ENCODE measurements around the gene TPM4.
"Not testable (repeated sequence)": the region's sequence is repeated elsewhere in the genome, so short reads cannot be mapped to it uniquely, and the experiment has no call there.

The TPM4 gene

DNA sequence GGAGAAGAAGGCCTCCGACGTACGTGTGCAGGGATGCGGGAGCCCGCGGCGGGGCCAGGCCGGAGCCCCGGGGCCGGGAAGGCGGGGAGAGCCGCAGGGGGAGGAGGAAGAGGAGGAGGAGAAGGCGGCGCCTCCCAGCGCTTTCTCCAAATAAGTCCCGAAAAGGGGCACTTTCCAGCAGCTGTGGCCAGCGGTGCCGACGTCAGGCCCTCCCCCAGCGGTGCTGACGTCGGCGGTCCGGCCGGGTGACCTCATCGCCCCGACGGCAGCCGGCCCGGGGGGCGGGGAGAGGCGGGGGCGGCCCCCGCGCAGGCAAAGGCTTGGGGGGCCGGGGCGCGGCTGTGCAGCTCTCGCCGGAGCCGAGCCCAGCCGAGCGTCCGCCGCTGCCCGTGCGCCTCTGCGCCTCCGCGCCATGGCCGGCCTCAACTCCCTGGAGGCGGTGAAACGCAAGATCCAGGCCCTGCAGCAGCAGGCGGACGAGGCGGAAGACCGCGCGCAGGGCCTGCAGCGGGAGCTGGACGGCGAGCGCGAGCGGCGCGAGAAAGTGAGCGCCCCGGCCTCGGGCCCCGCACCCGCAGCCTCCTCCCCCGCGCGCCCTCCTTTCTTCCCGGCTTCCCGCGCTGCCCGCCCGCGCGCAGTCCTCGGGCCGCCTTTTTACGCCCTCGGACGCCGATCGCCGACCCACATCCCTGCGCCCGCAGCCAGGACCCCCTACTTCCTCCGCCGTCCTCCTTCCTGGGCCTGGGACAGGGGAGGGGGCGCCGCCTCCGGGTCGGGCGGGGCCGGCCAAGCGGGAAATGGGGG, at the start of gene TPM4:
Gene TPM4, plus strand, starts transcription at position 342 of the 804 bp plus-strand sequence. Its CDS starts 71 bp downstream, at position 413.
- peak; percentile 80 for DNase-seq (ENCODE audit: low spot score)

DNA sequence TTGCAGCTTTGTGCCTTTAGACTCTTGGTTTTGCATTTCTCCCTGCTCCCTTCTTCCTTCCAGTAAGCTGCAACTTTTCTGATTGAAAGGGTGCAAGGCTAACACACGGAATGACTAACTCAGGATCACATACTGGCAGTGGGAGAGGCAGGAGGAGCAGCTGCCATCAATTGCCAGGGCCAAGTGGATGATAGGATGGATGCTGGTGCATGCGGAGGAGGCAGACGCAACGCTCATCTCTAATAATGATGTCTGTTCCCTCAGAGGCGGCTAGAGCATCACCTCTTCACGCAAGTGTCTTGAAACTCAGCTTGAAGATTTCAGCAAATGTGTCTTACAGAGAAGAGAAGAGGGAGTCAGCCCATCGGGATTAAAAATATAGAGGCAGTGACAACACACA, 49.5 kb upstream of the TPM4 start:
- DNase-seq (ENCODE audit: low spot score), result no peak

DNA sequence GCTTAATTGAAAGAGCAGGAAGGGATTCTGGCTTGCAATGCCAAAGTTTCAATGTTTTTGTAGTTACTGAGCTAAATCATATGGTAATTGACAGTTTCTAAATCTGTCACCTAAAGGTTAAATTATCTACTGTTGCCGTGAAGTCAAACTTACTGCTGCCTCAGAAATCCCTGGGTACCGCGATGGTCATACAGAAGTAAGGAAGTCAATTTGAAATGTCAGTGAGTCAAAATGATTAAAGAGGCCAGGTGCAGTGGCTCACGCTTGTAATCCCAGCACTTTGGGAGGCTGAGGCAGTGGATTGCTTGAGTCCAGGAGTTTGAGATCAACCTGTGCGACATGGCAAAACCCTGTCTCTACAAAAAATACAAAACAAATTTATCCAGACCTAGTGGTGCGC, 48.8 kb upstream of the TPM4 start:
- no peak for DNase-seq (ENCODE audit: low spot score)

DNA sequence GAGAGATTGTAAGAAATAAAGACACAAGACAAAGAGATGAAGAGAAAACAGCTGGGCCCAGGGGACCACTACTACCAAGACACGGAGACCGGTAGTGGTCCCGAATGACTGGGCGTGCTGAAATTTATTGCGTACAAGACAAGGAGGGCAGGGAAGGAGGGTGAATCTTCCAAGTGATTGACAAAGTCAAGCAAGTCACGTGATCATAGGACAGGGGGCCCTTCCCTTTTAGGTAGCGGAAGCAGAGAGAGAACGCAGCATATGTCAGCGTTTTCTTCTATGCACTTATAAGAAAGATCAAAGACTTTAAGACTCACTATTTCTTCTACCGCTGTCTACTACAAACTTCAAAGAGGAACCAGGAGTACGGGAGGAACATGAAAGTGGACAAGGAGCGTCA, 46.1 kb upstream of the TPM4 start:
- DNase-seq (ENCODE audit: low spot score), result not testable (repeated sequence)

DNA sequence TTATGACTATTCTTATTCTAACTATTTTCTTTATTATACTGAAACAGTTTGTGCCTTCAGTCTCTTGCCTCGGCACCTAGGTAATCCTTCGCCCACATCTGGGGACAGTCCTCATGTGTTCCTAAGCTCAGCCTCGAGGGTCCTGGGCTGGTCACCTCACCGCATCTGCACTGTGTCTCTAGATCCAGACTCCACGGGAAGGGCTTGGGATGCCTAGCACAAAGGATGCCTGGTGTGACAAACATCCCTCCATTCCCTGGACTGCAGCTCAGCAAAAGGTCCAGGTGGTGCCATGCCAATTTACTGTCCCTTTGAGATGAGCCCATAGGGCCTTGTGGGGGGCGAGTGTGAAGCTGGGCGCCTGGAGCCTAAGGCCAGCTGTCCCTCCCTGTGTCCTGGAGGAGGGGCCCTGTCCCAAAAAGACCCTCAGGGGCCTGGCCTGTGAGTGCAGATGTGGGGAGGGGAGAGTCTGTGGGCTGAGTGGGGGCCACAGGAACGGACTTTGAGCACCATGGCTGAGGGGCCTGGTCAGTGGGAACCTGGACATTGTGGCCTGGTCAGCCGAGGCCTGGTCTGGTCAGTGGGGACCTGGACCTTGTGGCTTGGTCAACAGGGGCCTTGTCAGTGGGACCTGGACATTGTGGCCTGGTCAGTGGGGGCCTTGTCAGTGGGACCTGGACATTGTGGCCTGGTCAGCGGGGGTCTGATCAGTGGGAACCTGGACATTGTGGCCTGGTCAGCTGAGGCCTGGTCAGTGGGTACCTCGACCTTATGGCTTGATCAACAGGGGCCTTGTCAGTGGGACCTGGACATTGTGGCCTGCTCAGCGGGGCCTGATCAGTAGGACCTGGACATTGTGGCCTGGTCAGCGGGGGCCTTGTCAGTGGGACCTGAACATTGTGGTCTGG, 45.1 kb upstream of the TPM4 start:
- no peak for DNase-seq (ENCODE audit: low spot score)

DNA sequence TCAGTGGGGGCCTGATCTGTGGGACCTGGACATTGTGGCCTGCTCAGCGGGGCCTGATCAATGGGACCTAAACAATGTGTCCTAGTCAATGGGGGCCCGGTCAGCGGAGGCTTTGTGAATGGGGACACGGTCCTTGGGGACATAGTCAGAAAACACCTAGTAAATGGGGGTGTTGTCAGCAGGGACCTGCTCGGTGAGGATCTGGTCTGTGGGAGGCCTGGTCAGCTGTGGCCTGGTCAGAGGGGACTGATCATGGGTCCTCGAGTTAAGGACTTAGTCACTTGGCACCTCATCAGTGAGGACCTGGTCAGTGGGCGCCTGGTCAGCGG, 44.5 kb upstream of the TPM4 start:
- DNase-seq (ENCODE audit: low spot score), result no peak

DNA sequence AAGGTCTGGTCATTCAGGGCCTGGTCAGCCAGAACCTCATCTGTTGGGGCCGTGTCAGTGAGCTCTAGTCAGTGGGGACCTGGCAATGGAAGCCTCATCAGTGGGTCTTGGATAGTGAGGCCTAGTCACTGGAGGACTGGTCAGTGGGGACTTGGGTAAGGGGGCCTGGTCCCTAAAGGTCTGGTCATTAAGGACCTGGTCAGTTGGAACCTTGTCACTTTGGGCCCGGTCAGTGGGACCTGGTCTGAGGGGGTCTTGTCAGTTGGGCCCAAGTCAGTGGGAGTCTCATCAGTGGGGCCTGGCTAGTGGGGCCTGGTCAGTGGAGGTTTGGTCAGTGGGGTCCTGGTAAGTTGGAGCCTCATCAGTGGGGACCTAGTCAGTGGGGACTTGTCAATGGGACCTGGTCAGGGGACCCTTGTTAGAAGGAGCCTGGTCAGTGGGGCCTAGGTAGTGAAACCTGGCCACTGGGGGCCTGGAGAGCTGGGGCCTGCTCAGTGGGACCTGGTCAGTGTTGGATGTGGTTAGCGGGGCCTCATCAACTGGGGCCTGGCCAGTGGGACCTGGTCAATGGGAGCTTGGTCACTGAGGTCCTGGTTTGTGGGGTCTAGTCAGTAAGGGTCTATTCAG, 43.7 kb upstream of the TPM4 start:
- no peak for DNase-seq (ENCODE audit: low spot score)

DNA sequence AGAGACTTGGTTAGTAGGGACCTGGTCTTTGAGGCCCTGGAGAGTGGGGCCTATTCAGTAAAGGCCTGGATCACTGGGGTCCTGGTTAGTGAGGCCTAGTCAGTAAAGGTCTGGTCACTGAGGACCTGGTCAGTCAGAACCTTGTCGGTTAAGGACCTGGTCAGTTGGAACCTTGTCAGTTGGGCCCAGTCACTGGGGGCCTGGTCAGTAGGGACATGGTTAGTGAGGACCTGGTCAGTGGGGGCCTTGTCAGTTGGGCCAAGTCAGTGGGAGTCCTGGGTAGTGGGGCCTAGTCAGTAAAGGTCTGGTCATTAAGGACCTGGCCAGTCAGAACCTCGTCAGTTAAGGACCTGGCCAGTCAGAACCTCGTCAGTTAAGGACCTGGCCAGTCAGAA, 43.2 kb upstream of the TPM4 start:
- no peak for DNase-seq (ENCODE audit: low spot score)

DNA sequence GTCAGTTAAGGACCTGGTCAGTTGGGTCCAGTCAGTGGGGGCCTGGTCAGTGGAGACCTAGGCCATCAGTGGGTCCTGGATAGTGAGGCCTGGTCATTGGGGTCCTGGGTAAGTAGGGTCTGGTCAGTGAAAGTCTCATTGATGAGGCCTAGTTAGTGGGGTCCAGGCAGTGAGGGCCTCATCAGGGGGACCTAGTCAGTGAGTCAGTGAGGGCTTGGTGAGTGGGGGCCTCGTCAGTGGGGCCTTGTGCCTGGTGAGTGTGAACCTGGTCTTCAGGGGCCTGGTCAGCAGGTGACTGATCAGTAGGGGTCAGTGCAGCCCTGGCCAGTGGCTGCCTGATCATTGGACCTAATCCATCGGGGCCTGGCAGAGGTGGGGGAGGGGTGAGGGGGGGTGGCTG, 42.6 kb upstream of the TPM4 start:
- no peak for DNase-seq (ENCODE audit: low spot score)

DNA sequence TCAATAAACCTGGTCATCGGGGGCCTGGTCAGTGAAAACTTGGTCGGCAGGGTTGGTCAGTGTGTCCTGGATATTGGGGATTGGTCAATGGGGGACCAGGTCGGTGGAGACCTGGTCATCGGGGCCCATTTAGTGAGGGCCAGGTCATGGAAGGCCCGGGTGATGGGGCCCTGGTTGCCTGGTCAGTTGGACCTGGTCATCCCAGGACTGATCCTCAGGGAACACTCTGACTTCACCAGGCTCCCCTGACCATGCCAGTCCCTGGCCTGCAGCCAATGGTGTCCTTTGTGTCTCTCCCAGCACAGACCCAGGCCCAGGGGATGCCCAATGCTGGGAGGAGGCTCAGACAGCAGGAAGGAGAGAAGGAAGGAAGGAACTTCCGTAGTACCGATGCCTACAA, 42.1 kb upstream of the TPM4 start:
- no peak for DNase-seq (ENCODE audit: low spot score)

DNA sequence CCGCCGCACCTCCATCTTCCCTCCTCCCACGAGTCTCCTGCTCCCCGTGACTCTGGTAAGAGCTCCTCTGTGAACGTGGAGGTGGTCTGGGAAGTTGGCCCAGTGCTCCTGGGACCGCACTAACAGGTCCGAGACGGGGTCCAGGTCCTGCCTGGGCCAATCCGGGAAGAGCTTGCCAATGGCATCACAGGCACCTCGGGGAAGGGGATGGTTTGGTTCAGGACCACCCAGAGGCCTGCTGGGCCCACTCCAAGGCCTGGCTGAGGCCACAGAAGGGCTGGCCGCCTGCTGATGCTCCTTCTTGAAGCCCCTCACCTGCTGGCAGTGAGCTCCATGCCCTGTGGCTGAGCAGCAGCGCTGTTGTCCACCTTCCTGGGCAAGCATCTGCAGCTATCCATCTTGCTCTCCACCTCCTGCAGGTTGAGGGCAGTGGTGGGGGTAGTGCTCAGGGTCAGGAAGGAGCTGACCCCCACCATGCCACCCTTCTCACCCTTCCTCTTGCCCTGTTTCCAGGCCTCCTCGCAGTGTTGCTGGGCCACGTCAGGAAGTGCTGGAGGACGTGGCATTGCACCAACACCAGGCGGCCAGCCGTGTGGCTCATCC, 41.2 kb upstream of the TPM4 start:
- no peak for DNase-seq (ENCODE audit: low spot score)

DNA sequence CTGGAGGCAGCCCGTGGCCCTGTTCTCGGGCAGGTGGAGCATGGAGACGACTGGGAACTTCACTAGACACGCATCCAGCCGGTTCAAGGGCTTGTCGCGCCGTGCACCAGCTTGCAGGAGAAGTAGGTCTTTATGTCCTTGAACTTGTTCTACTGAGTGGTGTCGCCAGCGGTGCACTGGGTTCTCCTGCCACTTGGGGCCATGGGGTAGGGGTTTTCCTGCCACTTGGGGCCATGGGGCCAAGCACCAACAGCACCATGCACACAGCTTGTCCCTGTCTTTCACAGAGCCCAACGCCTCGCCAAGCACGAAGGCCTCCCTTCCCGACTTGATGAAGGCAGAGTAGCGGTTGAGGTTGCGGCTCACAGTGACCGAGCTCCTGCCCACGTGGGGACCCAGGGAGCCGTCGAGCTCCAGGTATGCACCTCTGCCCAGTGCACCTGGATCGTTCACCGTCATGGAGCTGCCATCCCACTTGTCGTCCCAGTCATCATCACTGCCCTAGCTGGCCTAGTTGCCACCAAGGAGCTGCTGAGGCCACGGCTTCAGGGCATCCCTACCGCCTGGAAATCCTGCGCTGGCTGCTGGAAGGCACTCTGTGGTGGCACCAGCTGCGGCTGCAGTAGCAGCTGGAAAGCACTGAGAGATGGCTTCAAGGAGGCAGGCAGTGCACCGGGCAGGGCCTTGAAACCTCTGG, 40.5 kb upstream of the TPM4 start:
- no peak for DNase-seq (ENCODE audit: low spot score)

DNA sequence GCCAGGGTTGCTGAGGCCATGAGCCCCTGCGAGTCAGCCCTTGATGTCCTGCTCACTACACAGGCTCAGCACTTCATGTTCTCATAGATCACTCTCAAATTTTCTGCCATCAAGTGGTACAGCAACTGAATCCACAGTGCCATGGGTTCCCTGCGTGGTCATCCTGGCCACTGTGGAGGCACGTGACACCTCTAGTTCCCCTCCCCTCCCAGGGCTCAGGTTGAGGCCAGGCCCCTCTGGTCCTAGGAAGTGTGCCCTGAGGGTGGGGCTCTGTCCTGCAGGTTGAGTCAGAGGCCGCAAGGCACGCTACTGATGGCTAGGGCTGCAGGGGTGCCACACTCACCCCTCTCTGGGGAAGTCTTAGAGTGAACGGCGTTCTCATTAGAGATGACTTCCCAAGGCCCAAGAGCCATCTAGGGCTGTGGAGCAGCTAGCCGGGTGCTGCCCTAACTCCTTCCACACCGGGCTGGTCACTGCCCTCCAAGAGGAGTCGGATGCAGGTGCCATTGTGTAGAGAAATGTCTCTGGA, 39.8 kb upstream of the TPM4 start:
- no peak for DNase-seq (ENCODE audit: low spot score)

DNA sequence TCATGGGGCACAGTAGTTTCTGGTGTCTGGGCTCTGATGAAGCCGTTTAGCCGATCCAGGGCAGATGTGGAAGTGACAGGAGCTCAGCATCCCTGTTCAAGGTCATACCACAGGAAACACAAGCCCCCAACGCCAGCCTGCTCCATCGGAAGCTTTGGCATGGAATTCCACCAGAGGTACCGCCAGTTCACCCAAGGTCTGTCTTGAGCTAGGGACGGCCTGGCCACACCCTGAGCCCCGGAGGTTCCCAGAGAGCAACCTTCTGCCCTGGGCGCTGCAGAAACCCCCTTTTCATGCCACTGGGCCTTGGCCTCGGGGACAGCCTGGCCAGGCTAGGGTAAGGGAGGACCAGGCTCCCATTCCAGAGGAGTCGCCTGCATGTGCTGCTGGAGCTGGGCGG, 39.4 kb upstream of the TPM4 start:
- DNase-seq (ENCODE audit: low spot score), result no peak

DNA sequence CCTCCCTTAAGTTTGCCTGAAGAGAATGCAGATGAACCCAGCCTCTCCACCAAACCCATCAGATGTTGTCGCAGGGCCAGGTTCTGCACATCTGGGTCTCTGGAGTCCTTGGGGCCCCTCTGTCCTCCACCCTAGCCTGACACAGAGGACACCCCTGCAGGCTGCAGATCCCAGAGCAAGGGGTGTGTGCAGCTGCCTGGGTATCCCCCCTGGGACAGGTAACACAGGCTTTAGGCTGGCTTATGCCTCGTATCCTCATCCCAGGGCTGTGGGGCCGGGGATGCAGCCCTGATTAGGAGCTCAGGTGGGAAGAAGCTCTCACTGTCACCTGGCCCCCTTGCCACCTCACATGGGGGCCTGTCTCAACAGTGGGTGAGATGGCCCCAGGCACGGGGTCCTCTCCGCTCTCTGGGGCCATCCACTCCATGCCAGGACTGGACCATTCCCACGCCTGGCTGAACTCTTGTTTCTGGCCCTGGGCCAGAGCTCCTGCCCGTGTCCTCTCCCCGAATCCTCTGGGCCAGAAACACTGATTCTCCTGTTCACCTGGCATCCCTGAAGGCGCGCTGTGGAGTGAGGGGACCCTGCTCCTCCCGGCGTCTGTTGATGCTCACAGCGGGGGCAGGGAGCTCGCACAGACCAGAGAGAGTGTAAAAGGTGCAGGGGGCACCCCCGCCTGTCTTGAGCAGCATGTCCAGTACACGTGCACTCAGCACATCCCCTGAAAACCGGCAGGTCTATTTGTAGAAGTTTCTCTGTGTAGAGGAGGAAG, 38.7 kb upstream of the TPM4 start:
- DNase-seq (ENCODE audit: low spot score), result no peak

DNA sequence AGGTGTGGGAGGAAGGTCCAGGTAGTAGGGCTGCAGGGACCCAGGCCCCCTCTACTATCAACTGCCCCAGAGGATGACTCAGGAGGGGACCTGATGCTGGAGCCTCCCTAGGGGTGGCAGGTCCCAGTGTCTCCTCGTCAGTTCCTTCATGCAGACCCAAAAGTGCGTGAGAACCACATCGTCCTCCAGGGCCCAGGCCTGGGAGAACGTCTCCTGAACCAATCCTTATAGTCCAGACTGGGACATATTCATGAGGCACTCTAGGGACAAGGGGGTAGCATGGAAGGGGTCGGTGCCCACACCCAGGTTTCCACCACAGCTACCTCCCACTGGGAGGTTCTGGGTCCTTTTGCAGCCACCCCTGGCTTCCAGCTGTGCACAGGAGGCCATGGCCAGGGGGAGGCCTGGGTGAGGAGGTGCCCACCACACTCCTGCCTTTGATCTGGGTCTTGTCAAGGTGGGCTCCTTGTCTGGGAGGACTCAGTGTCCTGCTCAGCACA, 38.0 kb upstream of the TPM4 start:
- DNase-seq (ENCODE audit: low spot score), result no peak

DNA sequence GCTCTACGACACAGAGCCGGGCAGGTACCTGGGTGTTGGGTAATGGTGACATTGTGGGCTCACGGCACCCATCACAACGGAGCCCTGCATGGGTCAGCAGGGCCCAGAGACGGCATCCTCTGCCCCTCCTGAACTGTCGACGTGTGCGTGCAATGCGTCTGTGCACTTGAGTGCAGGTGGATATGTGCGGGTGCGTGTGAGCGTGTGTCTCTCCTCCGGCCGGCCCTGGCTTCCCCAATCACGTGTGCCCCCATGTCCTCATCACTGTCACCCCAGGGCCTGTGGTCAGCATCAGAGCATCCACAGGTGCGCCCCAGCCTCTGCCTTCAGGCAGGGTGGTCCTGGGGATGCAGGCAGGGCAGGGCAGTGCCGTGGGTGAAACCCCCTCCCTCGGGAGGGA, 37.2 kb upstream of the TPM4 start:
- DNase-seq (ENCODE audit: low spot score), result no peak

DNA sequence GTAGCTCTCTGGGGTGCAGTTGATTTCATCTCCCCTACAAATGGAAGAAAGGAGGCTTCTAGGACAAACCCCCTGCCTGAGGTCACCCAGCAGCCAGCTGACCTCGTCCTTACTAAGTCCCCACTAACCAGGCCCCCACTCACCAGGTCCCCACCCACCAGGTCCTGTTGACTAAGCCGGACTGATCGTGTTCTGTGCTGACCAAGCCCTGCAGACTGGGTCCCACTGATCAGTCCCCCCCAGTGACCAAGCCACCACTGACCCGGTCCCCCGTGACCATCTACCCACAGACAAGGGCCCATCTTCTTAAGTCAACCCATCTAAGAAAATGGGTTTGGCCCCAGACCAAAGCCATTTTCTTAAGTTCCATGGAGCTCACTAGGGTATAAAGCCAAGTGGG, 36.8 kb upstream of the TPM4 start:
- no peak for DNase-seq (ENCODE audit: low spot score)

DNA sequence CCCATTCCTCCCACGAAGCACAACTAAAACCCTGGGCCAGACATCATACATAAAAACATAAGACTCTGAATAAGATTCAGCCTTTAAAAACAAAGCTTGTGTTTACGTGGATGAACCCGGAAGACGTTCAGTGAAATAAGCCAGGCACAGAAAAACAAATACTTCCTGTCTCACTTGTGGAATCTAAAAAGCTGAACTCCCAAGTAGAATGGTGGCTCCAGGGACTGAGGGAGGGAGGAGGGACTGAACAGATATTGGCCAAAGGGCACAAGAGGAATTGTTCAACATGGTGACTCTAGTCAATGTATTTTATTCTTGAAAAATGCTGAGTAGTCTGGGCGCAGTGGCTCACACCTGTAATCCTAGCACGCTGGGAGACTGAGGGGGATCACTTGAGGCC, 35.7 kb upstream of the TPM4 start:
- DNase-seq (ENCODE audit: low spot score), result no peak

DNA sequence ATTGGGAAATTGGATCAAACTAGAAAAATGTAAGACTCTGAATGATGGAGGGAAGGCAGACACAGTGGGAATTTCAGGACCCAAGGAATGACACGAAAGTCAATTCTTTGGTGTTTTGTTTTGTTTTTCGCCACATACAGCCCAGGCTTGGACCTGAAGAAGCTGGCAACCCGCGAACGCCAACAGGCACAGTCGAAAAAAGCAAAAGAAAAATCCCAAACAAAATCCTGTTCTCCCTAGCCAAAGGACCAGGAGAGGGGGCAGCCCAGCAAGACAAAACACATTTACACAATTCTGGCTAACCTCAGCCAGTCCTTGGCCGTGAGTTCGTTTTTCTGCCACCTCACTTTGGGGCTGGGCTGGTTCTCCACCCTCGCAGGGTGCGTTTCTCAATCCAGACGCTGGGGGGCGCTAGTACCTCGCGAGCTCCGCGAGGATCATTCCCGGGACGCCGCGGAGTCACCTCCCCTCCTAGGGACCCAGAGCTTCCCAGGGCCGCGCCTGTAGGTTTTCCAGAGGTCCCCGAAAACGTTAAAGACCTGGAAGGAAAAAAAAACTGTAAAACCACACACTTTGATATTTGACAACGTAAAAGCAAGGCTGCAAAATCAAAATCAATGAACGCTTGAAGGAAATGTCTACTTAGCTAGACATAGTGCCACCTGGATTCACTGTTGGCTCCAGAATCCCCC, 34.9 kb upstream of the TPM4 start:
- peak; percentile 76 for DNase-seq (ENCODE audit: low spot score)

Data from CD4-positive, alpha-beta T cell treated with Interleukin-2 at 100 ng/mL for 4 hours (primary cell).